ENCODE results near the gene SLC25A21.
A peak's percentile ranks its signal among the peaks of the same experiment; 100 is the strongest.

SLC25A21 gene

DNA sequence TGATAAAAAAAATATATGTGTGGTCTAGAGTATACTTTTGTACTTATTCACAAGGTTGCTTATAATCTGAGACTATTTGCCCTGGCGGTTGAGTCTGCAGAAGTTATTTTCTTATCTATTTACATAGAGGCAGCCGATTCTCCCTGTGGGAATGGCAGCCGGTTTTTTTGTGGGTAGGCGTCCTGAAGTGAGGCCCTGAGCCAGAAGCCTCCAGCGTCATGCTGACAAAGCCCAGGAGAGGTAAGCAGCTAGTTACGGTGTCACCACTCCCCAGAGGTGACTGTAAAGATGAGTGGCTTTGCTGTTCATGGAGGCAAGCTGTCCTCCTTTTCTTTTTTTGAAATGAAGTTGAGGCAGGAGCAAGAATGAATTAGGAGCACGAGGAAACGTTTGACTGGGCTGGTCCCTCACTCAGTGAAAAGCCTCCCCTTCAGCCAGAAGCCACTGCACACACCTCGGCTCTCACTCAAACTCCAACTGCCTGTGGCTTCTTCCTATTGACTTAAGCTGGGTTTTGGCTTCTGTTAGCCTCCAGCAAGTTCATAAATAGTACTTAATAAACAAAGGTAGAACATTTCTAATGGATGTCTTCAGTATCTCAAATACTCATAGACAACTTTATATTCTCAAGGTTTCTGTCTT, 489.2 kb downstream of the SLC25A21 start:
- DNase-seq: no peak

DNA sequence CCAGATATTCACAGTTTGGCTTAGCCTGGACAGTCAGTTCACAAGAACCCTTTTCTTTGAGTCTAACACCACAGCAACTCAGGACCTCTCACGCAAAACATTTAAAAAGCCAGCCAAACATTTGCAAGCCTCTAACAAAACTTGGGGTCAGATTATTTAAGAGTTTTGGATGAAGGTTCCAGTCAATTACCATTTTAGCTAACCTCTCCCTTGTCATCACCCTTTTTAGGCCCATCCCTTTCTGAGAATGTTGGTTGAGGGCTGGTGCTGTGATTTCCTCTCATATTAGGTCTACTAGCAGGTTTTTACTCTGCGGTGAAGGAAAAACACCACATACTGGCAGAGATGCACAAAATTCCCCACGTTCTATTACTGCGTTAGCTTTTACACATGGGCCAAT, 490.1 kb downstream of the SLC25A21 start:
- no peak for DNase-seq

DNA sequence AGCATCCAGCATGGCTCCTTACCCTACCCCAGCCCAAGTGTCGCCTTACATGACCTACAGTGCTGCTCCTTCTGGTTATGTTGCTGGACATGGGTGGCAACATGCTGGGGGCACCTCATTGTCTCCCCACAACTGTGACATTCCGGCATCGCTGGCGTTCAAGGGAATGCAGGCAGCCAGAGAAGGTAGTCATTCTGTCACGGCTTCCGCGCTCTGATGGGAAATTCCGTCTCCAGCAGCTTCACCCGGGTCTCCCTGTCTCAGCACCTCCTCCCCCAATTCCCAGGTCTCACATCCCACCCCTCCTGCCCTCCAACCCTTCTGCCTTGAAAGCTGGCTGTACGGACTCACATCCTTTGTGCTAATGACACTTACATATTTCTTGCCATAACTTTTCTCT, 496.2 kb downstream of the SLC25A21 start:
- no peak for DNase-seq

GRCh38 chr14:36675581-36675980, 496.8 kb downstream of the SLC25A21 start:
- DNase-seq: no peak

DNA sequence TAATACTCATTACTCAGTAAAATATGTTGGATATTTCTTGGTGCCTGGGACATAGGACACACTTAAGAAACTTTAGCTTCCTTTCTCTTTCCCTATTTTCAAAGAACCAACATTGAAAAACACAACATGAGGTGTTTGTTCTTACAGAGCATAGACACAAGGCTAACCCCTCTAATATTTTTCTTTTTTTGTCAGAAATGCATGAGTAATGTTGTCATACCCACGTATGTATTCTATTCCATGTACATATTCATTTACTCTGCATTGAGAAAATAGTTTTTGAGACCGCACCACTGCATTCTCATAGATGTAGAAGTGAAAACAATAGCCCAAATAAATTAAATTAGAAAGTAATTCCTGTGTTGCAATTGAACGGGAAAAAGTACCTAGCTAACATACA, 497.7 kb downstream of the SLC25A21 start:
- DNase-seq: no peak

- no peak for DNase-seq
Measured at GRCh38 chr14:36672095-36672494, 500.3 kb downstream of the SLC25A21 start.

- DNase-seq: no peak
Measured at GRCh38 chr14:36671149-36671548, 501.3 kb downstream of the SLC25A21 start.

- no peak for DNase-seq
Measured at GRCh38 chr14:36667679-36668078, 504.7 kb downstream of the SLC25A21 start.

GRCh38 chr14:36666416-36667206, 505.8 kb downstream of the SLC25A21 start:
- no peak for DNase-seq

GRCh38 chr14:36665887-36666415, 506.5 kb downstream of the SLC25A21 start:
- no peak for DNase-seq

DNA sequence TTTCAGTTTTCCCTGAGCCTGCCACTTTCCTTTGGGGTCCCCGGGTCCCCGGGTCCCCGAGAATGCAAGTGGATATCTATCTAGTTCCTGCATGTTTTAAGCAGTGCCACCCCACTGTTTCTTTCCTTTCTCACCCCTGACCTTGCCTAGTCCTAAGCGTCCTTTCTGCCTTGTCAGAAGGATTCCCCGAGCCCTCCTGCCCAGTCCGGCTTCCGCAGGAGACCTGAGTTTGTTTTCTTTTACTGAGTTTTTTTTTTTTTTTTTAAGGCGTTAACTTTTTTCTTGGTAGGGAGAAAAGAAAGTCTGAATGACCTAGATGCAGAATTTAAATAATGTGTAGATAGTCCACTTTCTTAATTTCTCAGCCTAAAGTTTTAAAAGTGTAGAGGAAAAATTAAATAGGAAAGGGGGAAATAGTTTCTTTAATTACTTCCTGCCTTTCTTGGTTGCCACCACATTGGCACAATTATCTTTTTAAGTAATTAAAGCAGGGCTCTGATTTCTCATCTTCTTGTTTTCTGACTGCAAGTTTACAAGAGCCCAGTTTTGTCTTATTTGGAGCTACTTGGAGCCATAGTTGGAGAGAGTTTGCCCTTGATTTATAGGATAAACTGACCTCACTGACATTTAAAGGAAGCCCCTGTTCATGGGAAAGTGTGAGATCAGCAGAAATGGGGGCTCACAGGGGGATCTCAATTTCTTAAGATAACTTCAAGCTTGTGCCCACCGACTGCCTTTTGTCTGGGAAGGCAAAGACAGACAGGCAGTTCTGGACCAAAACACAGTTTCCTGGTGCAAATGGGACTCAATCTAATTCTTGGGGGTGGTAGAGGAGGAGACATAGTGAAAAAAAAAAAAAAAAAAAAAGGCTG, 507.8 kb downstream of the SLC25A21 start:
- DNase-seq: no peak

- DNase-seq: no peak
Measured at GRCh38 chr14:36663404-36664321, 508.7 kb downstream of the SLC25A21 start.

GRCh38 chr14:36662543-36663403, 509.6 kb downstream of the SLC25A21 start:
- DNase-seq: peak; percentile 44

- no peak for DNase-seq
Measured at GRCh38 chr14:36662258-36662542, 510.2 kb downstream of the SLC25A21 start.

DNA sequence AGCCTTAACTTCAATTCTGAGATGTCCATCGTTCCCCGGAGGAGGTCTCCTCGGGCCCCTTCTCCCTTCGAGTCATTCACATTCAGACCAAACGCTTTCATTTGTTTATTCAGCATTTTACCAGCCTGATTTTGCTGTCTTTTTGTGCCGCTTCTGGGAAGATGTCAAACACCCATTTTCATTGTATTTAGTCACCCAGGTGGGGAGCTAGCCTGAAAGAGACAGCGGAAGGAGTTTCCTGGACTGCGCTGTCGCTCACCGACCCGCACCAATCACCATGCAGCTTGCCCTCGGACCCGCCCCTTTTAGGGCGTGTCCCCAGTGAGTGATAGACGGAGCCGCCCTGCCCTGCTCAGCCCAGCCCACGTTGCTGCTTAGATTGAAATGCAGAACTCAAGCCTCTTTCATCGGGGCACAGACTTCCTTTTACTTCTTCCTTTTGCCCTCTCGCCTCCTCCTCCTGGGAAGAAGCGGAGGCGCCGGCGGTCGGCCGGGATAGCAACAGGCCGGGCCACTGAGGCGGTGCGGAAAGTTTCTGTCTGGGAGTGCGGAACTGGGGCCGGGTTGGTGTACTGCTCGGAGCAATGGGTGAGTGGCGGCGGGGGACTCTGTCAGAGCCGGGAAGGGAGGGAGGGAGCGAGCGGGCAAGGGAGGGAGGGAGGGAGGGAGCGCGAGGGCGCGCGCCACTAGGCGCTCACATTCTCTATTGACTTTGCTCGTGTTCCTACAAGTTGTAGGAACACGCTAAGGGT, 510.7 kb downstream of the SLC25A21 start, which contains the start of gene PAX9:
PAX9 (plus strand) TSS at position 355 of the 752 bp plus-strand sequence; CDS start at position 585, 230 bp downstream.
- peak; percentile 79 for DNase-seq

DNA sequence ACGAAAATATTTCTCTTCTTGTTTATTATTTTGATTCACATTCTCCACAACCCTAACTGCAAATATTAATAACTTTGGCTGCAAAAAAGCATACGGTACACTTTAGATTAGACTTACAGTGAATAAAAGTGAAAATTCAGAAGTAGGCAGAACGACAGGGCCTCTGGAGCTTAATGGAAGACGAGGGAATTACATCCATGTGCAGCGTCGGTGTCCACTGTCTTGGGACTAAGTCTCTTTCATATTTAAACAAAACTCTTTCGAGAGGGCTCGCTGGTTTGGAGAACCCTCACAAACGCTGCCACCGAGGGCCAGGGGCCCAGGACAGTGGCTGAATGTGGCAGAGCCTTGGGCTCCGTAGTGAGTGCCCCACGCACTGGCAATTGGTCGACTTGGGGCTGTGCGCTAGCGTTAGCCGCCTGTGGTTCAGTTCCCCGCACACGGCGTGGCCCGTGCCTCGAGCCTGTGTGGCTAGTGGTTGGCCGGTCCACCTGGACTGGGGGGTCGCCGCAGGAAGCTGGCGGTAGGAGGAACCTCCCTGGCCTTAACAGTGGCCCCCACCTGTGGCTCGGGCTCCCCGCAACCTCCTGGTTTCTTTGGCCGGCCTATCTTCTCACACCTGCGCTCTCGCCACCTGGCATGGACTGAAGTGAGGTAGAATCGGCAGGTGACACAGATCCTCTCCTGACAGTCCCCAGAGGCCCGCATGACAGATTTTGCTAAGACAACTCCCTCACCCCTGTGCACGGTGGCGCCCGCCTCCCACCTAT, 511.5 kb downstream of the SLC25A21 start:
- DNase-seq: no peak

DNA sequence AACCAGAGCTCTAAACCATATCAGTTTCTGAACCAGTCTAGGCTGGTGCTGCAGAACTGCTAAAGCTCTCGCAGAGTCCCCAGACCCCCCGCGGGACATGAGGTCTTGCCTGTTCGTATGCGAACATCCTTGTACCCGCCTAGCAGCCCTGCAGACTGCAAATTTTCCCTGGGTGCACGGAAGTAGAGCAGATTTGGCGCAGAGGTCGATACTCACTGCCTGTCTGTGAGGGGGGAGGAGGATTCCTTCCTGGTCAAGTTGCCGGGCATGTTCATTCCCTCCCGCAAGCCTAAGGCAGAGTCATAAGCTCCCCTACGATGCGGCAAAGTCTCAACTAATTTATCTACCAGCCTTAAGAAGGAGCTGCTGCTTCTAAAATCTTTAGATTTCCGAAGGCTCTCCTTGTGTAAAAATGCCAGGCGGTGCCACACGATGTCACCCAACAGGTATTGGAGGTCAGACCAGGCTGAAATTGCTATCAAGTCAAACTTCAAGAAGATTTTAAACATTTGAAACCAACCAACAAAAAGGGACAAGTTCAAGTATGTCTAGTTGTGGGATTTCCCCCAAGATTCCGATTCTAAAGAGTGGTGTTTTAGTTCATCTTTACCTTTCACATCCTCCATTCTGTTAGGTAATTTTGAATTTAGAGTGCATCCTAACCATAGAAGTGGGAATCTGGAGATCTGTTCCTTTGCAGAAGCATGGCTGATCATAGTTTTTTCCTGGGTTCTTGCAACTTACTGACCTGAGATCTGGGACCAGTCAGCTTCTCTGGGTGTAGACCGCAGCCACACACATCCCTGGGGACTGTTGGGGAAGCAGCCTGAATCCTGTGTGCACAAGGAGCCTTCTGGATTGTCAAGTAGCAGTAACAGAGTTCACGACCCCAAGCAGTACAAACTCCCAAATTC, 512.3 kb downstream of the SLC25A21 start:
- DNase-seq: no peak

- no peak for DNase-seq
Measured at GRCh38 chr14:36659010-36659821, 513.2 kb downstream of the SLC25A21 start.

Data from NCI-H524 treated with DMSO at 0.1 percent for 48 hours (cell line).